Endothelial cell of umbilical vein (primary cell): ENCODE measurements around the gene SLC25A30. TPM values are rescaled to one million over a fixed set of nuclear protein-coding genes. Genes with fewer than 3 reads are reported as not detected.
"Not testable (repeated sequence)": the region's sequence is repeated elsewhere in the genome, so short reads cannot be mapped to it uniquely, and the experiment has no call there.

Source experiments
- BruUV-seq: library from RNA; stranded (reverse); fragments of 400-500 nt; replicated peaks from 2 replicates; lab custom pipeline; 2021; lab: Mats Ljungman, UMichigan
- CTCF ChIA-PET: fragments of 300-600, 350-600 bp; sonication (Branson Sonifier 250); formaldehyde crosslinking; loops from one replicate; lab custom pipeline; 2021; ENCODE audit warnings: antibody characterized with exemption, inconsistent platforms; lab: Charles Lee
- POLR2A ChIA-PET: fragments of 300-600, 350-600 bp; sonication (Branson Sonifier 250); formaldehyde crosslinking; loops from one replicate; lab custom pipeline; 2021; ENCODE audit warnings: antibody characterized with exemption, inconsistent platforms; lab: Charles Lee
- DNase-seq: peaks from one replicate; pipeline ENCODE4 v3.0.0-alpha.2; 2011; ENCODE audit warnings: low read depth, low spot score
- FAIRE-seq: peaks from 2 replicates; lab custom pipeline; 2011; peaks lifted over from hg19 to GRCh38; lab: Jason Lieb, UNC
- H2AFZ ChIP-seq: 2 replicates; pipeline ENCODE4 v1.6.0; 2012; ENCODE audit warnings: low read depth, low read length, control low read depth, inconsistent platforms
- H3K27ac ChIP-seq: 2 replicates; pipeline ENCODE4 v1.5.1; 2011; ENCODE audit warnings: low read depth, mild to moderate bottlenecking, control low read depth, low read length, moderate library complexity; ENCODE audit not compliant: insufficient read depth
- H3K27me3 ChIP-seq, 2 experiments: 2 replicates each; pipeline versions ENCODE4 v1.6.0 to v1.6.1; 2011; ENCODE audit warnings: low read length in 2 of 2, mixed read lengths in 1 of 2; ENCODE audit not compliant: control insufficient read depth in 2 of 2, insufficient read depth in 2 of 2
- H3K36me3 ChIP-seq, 2 experiments: 2 replicates in 1 of 2; 3 replicates in 1 of 2; pipeline ENCODE4 v1.5.1; 2011; ENCODE audit warnings: low read length in 2 of 2, mild to moderate bottlenecking in 1 of 2, moderate library complexity in 1 of 2; ENCODE audit not compliant: control insufficient read depth in 2 of 2, insufficient read depth in 2 of 2; ENCODE audit errors: extremely low read depth in 1 of 2
- H3K4me1 ChIP-seq: 3 replicates; pipeline ENCODE4 v1.5.1; 2011; ENCODE audit warnings: mild to moderate bottlenecking, low read length; ENCODE audit not compliant: control insufficient read depth, insufficient read depth; ENCODE audit errors: extremely low read depth
- H3K4me2 ChIP-seq: 2 replicates; pipeline ENCODE4 v1.6.1; 2011; ENCODE audit warnings: low read length, control low read depth, mixed read lengths; ENCODE audit not compliant: insufficient read depth
- H3K4me3 ChIP-seq, 3 experiments: fragments of 200-600 bp in 1 of 3; sonication (generic), shearing (Covaris generic) in 1 of 3; replicated peaks in 1 of 3; 2 replicates each; pipeline ENCODE4 v1.5.1; 2011 to 2016; ENCODE audit warnings: control low read depth in 3 of 3, low read length in 3 of 3, mild to moderate bottlenecking in 2 of 3, inconsistent platforms in 1 of 3, low read depth in 1 of 3, moderate library complexity in 1 of 3; ENCODE audit not compliant: insufficient read depth in 1 of 3
- H3K79me2 ChIP-seq: 2 replicates; pipeline ENCODE4 v1.6.0; 2012; ENCODE audit warnings: low read length, inconsistent platforms; ENCODE audit not compliant: control insufficient read depth, insufficient read depth
- H3K9ac ChIP-seq: replicated peaks from 2 replicates; pipeline ENCODE3; 2011; ENCODE audit warnings: low read length, control low read depth; ENCODE audit not compliant: insufficient read depth; ENCODE audit errors: extremely low read depth
- H3K9me1 ChIP-seq: replicated peaks from 3 replicates; pipeline ENCODE4 v1.6.0; 2011; ENCODE audit warnings: mild to moderate bottlenecking, low read length; ENCODE audit not compliant: control insufficient read depth, insufficient read depth; ENCODE audit errors: extremely low read depth
- H3K9me3 ChIP-seq: replicated peaks from 2 replicates; pipeline ENCODE4 v1.5.1; 2012; ENCODE audit warnings: low read length, inconsistent platforms; ENCODE audit not compliant: control insufficient read depth, insufficient read depth
- H4K20me1 ChIP-seq: replicated peaks from 2 replicates; pipeline ENCODE3; 2011; ENCODE audit warnings: mild to moderate bottlenecking, low read length; ENCODE audit not compliant: control insufficient read depth, insufficient read depth; ENCODE audit errors: extremely low read depth
- EZH2 ChIP-seq: IDR thresholded peaks from 2 replicates; pipeline ENCODE4 v1.6.1; 2012; ENCODE audit warnings: borderline replicate concordance, low read depth, mild to moderate bottlenecking, moderate library complexity, low read length, inconsistent platforms; ENCODE audit not compliant: severe bottlenecking
- FOS ChIP-seq: IDR thresholded peaks from 2 replicates; pipeline ENCODE4 v1.6.1; 2011; ENCODE audit warnings: mild to moderate bottlenecking, low read length, moderate library complexity, borderline replicate concordance; ENCODE audit not compliant: insufficient read depth
- GATA2 ChIP-seq: IDR thresholded peaks from 2 replicates; pipeline ENCODE4 v1.7.0; 2011; ENCODE audit warnings: low read depth, mild to moderate bottlenecking, moderate library complexity, mixed read lengths, low read length; ENCODE audit not compliant: insufficient read length, insufficient read depth
- JUN ChIP-seq: IDR thresholded peaks from 2 replicates; pipeline ENCODE4 v1.6.1; 2011; ENCODE audit warnings: borderline replicate concordance, low read depth; ENCODE audit not compliant: insufficient read length, insufficient read depth
- MYC ChIP-seq: IDR thresholded peaks from one replicate; pipeline ENCODE4 v1.6.1; 2011; ENCODE audit warnings: mild to moderate bottlenecking, low read depth, low read length
- POLR2A ChIP-seq: IDR thresholded peaks from 2 replicates; pipeline ENCODE4 v1.6.1; 2012; ENCODE audit warnings: low read depth, mild to moderate bottlenecking, control low read depth, low read length
- POLR2AphosphoS5 ChIP-seq: IDR thresholded peaks from 2 replicates; pipeline ENCODE4 v1.6.1; 2012; ENCODE audit warnings: low read depth, mild to moderate bottlenecking, control low read depth, low read length, moderate library complexity; ENCODE audit not compliant: insufficient read depth
- dilution Hi-C: fragments of 300-500 bp; cut with MboI; formaldehyde crosslinking; loops from one replicate; pipeline ENCODE4 v1.15.0; 2019; ENCODE audit warnings: low sequenced_read_pairs; ENCODE audit not compliant: extremely low pct_ligation_motif_present
- intact Hi-C: fragments of 100-400 bp; cut with micrococcal nuclease; formaldehyde crosslinking; loops from one replicate; pipeline ENCODE4 v1.10.0; 2022
- polyA plus RNA-seq, 4 experiments: library from polyadenylated mRNA; depleted of rRNA in 3 of 4; stranded (reverse) in 3 of 4; unstranded in 1 of 4; fragments of >200 nt; gene quantifications; 2 replicates each; pipeline versions ENCODE4 v1.2.1 to v1.2.3, GENCODE V29; 2011 to 2012; ENCODE audit warnings: missing spikeins in 1 of 4
- total RNA-seq: library from RNA; stranded (reverse); gene quantifications from 2 replicates; pipeline ENCODE4 v1.2.3, GENCODE V29; 2021
- TF ChIP-seq, protein P1 (sequence below), 2 donors: IDR thresholded peaks; 1 replicate in 1 of 2; 2 replicates in 1 of 2; pipeline ENCODE4 v1.5.1; 2011; ENCODE audit warnings: low read length in 2 of 2, mild to moderate bottlenecking in 2 of 2, moderate library complexity in 2 of 2, control low read depth in 1 of 2, inconsistent platforms in 1 of 2, low read depth in 1 of 2; ENCODE audit not compliant: insufficient read depth in 1 of 2; ENCODE audit errors: extremely low read depth in 1 of 2
- TF ChIP-seq, protein P2 (sequence below): IDR thresholded peaks from 2 replicates; pipeline ENCODE4 v1.6.1; 2011; ENCODE audit not compliant: insufficient read depth, insufficient read length

SLC25A30 gene
- total and polyA plus RNA-seq, 2 donors (not counting 3 experiments of a cell fraction or from before 2014, with no cell fraction given) = 13.3 to 27.0 TPM

DNA sequence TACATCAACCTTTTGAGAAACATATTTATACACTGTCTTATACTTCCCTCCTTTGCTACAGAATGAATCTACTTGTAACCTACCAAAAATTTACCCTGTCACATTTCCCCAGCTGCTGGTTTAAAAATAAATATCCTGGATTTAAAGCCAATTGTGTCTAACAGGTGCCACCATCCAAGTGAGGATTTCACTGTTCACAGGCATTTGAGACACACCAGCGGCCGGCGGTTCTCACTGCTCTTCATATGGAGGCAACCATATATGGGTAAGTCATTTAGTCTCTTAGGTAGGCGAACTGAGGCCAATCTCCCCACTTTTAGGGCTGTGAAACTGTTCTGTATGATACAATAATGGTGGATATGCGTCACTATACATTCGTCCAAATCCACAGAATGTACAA, 26.2 kb downstream of the SLC25A30 start:
- no peak overlapping the region for H2AFZ ChIP-seq
- H3K27me3 ChIP-seq = no peaks in the 10 kb centered on the region
- no peaks in the 10 kb centered on the region for H3K9me1 ChIP-seq
- intact Hi-C loops (no loop called here), dilution Hi-C loops (no loop called here)
- H3K4me3 ChIP-seq = no peak overlapping the region
- H3K4me1 ChIP-seq = peaks cover 27% of the 10 kb centered on the region
- H3K9ac ChIP-seq = no peak overlapping the region
- CTCF ChIA-PET = interaction anchor here (6.2 kb wide), 1 partner anchor 20 kb away, joined by 98 read pairs; no protein-coding TSS in a partner anchor
- POLR2A ChIA-PET = no interaction called here
- H3K79me2 ChIP-seq = no peaks in the 10 kb centered on the region
- DNase-seq (no peak), FAIRE-seq (no peak)
- TF ChIP-seq, protein P1, sequence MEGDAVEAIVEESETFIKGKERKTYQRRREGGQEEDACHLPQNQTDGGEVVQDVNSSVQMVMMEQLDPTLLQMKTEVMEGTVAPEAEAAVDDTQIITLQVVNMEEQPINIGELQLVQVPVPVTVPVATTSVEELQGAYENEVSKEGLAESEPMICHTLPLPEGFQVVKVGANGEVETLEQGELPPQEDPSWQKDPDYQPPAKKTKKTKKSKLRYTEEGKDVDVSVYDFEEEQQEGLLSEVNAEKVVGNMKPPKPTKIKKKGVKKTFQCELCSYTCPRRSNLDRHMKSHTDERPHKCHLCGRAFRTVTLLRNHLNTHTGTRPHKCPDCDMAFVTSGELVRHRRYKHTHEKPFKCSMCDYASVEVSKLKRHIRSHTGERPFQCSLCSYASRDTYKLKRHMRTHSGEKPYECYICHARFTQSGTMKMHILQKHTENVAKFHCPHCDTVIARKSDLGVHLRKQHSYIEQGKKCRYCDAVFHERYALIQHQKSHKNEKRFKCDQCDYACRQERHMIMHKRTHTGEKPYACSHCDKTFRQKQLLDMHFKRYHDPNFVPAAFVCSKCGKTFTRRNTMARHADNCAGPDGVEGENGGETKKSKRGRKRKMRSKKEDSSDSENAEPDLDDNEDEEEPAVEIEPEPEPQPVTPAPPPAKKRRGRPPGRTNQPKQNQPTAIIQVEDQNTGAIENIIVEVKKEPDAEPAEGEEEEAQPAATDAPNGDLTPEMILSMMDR (IDR thresholded peaks at IDR 0.05; ENCODE audit: extremely low read depth in 1 of 2, insufficient read depth in 1 of 2, low read depth in 1 of 2, low read length in 2 of 2) = no peak
- TF ChIP-seq EZH2 (no peak), POLR2A (no peak), MYC (no peak), GATA2 (no peak), POLR2AphosphoS5 (no peak), JUN (no peak), FOS (no peak)
- TF ChIP-seq, protein P2, sequence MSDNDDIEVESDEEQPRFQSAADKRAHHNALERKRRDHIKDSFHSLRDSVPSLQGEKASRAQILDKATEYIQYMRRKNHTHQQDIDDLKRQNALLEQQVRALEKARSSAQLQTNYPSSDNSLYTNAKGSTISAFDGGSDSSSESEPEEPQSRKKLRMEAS = no peak
- H3K27ac ChIP-seq = no peak overlapping the region
- H3K36me3 ChIP-seq = peaks cover 5 to 6% of the 10 kb centered on the region in 2 experiments
- BruUV-seq = no TSS peak
- no peak overlapping the region for H3K4me2 ChIP-seq
- no peaks in the 10 kb centered on the region for H3K9me3 ChIP-seq
- H4K20me1 ChIP-seq = no peaks in the 10 kb centered on the region

DNA sequence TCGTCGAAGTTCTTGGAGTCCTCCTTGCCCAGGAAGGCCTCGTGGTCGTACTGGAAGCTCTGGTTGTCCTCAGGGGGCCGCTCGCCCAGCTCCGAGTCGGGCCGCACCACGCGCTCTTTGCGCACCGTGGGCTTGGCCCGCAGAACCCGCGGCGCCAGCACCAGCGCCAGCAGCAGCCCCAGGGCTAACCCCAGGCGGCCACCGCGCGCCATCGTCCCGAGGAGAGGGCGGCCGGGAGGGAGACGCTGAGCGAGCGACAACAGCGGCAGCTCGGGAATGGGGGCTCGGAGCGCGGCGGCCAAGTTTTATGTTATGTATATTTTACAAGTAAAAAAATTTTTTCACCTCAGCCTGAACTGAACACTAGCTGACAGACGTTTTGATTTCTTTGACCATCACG, 27.0 kb downstream of the SLC25A30 start:
- H3K9me1 ChIP-seq, H3K4me2 ChIP-seq, intact Hi-C loops, H3K27me3 ChIP-seq, H3K79me2 ChIP-seq, POLR2A ChIA-PET, BruUV-seq, H3K9ac ChIP-seq, H3K4me3 ChIP-seq, DNase-seq, dilution Hi-C loops, H2AFZ ChIP-seq, H3K9me3 ChIP-seq, H3K36me3 ChIP-seq, H4K20me1 ChIP-seq, H3K27ac ChIP-seq: not testable (repeated sequence)
- CTCF ChIA-PET = interaction anchor here (1.3 kb wide), 1 partner anchor 20 kb away, joined by 12 read pairs; no protein-coding TSS in a partner anchor
- FAIRE-seq = peak; percentile 26
- peaks cover 19% of the 10 kb centered on the region for H3K4me1 ChIP-seq

DNA sequence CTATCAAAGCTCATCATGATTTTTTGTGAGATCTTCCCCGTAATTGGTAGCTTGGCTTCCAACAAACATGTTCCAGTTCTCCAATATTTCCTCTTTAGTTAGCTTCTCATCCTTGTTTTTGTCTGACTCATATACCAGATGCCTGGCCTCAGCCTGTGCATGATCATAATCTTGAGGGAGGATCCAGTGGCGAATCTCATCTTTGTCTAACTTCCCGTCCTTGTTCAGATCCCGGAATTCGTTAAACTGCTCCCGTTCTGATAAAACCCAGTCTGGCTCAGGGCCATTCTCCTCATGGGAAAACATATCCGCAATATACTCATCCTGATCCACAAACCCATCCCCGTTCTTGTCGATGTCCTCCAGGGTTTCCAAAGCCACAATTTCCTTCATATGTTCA, 27.8 kb downstream of the SLC25A30 start:
- H3K9me1 ChIP-seq, H2AFZ ChIP-seq, H3K9ac ChIP-seq, H3K36me3 ChIP-seq, H3K4me3 ChIP-seq, dilution Hi-C loops, H3K4me2 ChIP-seq, H3K27ac ChIP-seq, BruUV-seq, DNase-seq, H3K79me2 ChIP-seq, POLR2A ChIA-PET, H3K9me3 ChIP-seq, H4K20me1 ChIP-seq, intact Hi-C loops, H3K27me3 ChIP-seq: not testable (repeated sequence)
- peak; percentile 92 for FAIRE-seq
- CTCF ChIA-PET = interaction anchor here (1.3 kb wide), 1 partner anchor 19 kb away, joined by 12 read pairs; no protein-coding TSS in a partner anchor
- H3K4me1 ChIP-seq = peaks cover 11% of the 10 kb centered on the region
